ENCODE results near the gene MAGEA3. TPM values are rescaled to one million over a fixed set of nuclear protein-coding genes. Genes with fewer than 3 reads are reported as not detected.

MAGEA3 gene
- total RNA-seq, 1 experiment from 2014 or later, result 0.21 TPM

- H3K27me3 ChIP-seq (ENCODE audit: control insufficient read depth, insufficient read depth, low read length), result 0 out of 2 replicates have a peak, but pooled peaks cover 2% of the 10 kb centered on the region
- in situ Hi-C loops (cut with HindIII; ENCODE audit: low pct_unique_long_range_greater_than_20kb, low sequenced_read_pairs), result no loop called here
- H3K4me3 ChIP-seq (ENCODE audit: low read depth in 2 of 2, low read length in 2 of 2), result no peak overlapping the region
- ATAC-seq, result no peak
- CTCF ChIA-PET, result no interaction called here
- DNase-seq (ENCODE audit: low read depth, low spot score), result no peak
- BruUV-seq (replicated peaks), result no TSS peak
- intact Hi-C loops (cut with micrococcal nuclease; ENCODE audit: unreplicated experiment), result no loop called here
- H3K27ac ChIP-seq (ENCODE audit: low read length), result no peak overlapping the region
- TF ChIP-seq TCF7L2 (IDR thresholded peaks at IDR 0.05; ENCODE audit: low read depth, low read length), result no peak
- no peak for TF ChIP-seq SIN3A (IDR thresholded peaks at IDR 0.05; ENCODE audit: borderline replicate concordance, insufficient read depth, low read depth, low read length)
- TF ChIP-seq CTCF (IDR thresholded peaks at IDR 0.05), result no peak
- no peak for TF ChIP-seq REST (IDR thresholded peaks at IDR 0.05; ENCODE audit: insufficient read depth in 1 of 2, low read depth in 2 of 2, low read length in 1 of 2)
- no peak for TF ChIP-seq POLR2AphosphoS5 (IDR thresholded peaks at IDR 0.05; ENCODE audit: low read depth, low read length)
- POLR2A ChIA-PET, result no interaction called here
- no peaks in the 10 kb centered on the region for H3K9me3 ChIP-seq (ENCODE audit: control insufficient read depth, insufficient read depth, low read depth, low read length)
- H3K36me3 ChIP-seq (ENCODE audit: control insufficient read depth, insufficient read depth, low read length), result no peaks in the 10 kb centered on the region
- no peaks in the 10 kb centered on the region for H3K4me1 ChIP-seq (ENCODE audit: control insufficient read depth, insufficient read depth, low read length)
Observed at GRCh38 chrX:152656087-152656486, 42.5 kb upstream of the MAGEA3 start.

GRCh38 chrX:152656890-152657289 lies 41.7 kb upstream of the MAGEA3 start:
- intact Hi-C loops (cut with micrococcal nuclease; ENCODE audit: unreplicated experiment), result no loop called here
- H3K36me3 ChIP-seq (ENCODE audit: control insufficient read depth, insufficient read depth, low read length), result no peaks in the 10 kb centered on the region
- POLR2A ChIA-PET, result no interaction called here

More at GRCh38 chrX:152656890-152657289, 41.7 kb upstream of the MAGEA3 start:
- 0 out of 2 replicates have a peak, but pooled peaks cover 2% of the 10 kb centered on the region for H3K27me3 ChIP-seq (ENCODE audit: control insufficient read depth, insufficient read depth, low read length)
- in situ Hi-C loops (cut with HindIII; ENCODE audit: low pct_unique_long_range_greater_than_20kb, low sequenced_read_pairs), result no loop called here
- TF ChIP-seq SIN3A (IDR thresholded peaks at IDR 0.05; ENCODE audit: borderline replicate concordance, insufficient read depth, low read depth, low read length) (no peak), REST (IDR thresholded peaks at IDR 0.05; ENCODE audit: insufficient read depth in 1 of 2, low read depth in 2 of 2, low read length in 1 of 2) (no peak), CTCF (IDR thresholded peaks at IDR 0.05) (no peak), TCF7L2 (IDR thresholded peaks at IDR 0.05; ENCODE audit: low read depth, low read length) (no peak), POLR2AphosphoS5 (IDR thresholded peaks at IDR 0.05; ENCODE audit: low read depth, low read length) (no peak)
- CTCF ChIA-PET, result no interaction called here
- H3K27ac ChIP-seq (ENCODE audit: low read length), result no peak overlapping the region
- H3K4me3 ChIP-seq (ENCODE audit: low read depth in 2 of 2, low read length in 2 of 2), result no peak overlapping the region
- BruUV-seq (replicated peaks), result no TSS peak
- H3K9me3 ChIP-seq (ENCODE audit: control insufficient read depth, insufficient read depth, low read depth, low read length), result no peaks in the 10 kb centered on the region
- H3K4me1 ChIP-seq (ENCODE audit: control insufficient read depth, insufficient read depth, low read length), result no peaks in the 10 kb centered on the region
- DNase-seq (ENCODE audit: low read depth, low spot score) (no peak), ATAC-seq (no peak)

Measured in Panc1 (cell line).